Measurements from ENCODE around the gene EXOC3L1. TPM values are rescaled to one million over a fixed set of nuclear protein-coding genes. Genes with fewer than 3 reads are reported as not detected.

Gene EXOC3L1, protein sequence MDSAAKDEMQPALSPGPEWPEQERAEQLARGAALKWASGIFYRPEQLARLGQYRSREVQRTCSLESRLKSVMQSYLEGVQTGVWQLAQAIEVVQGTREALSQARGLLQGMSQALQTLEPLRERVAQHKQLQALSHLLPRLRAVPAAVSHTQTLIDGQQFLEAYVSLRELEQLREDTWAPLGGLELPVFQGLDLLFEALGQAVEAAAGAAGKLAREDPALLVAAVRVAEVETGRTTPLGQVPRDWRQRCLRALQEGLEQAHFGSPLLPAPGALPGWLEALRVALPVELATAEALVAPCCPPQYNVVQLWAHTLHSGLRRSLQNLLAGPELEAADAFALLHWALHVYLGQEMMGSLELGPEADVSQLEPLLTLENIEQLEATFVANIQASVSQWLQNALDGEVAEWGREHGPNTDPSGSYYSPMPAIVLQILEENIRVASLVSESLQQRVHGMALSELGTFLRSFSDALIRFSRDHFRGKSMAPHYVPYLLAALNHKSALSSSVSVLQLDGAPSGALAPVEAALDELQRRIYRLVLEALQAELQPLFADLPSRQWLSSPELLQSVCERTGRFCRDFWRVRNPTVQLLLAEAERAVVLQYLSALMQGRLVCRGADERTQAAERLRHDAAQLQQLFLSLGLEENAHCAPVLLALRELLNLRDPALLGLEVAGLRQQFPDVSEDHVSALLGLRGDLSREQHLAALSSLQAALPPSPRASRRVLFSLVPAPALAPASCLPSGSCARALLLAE
- 0.95 TPM for polyA plus RNA-seq (2013, experiment 1 of 2)
- 0.94 TPM for polyA plus RNA-seq (2013, experiment 2 of 2)

DNA sequence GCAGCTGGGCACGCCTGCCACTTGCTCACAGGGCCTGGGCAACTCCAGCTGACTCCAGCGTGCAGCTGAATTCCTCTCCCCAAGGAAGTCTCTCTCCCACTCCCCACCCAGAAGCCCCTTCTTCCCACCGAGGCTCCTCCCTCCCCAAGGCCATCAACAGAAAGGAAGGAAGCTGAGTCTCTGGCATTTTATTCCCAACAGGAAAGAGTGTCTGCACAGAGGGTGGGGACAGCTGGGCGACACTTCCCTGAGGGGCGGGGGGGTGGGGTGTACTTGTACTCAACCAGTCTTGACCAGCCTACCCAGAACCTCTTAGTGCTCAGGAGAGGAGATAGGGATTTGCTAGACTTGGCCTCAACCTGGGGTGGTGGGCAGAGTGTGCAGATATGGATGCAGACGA, at the start of gene EXOC3L1:
EXOC3L1 (minus strand) TSS at position 96 of the 400 bp plus-strand sequence. CDS start 460 bp downstream, outside the sequence.
- Histone ChIP-seq H2BK5ac (ENCODE audit: low read length) (no peak within 1 kb of the TSS), H3K79me2 (ENCODE audit: control insufficient read depth, insufficient read depth, low read length) (peaks cover 24% of the 10 kb centered on the region), H2BK120ac (ENCODE audit: low read depth, low read length) (no peak within 1 kb of the TSS), H3K18ac (ENCODE audit: low read length) (no peak within 1 kb of the TSS), H3K23ac (ENCODE audit: low read length) (no peak within 1 kb of the TSS), H3K4me1 (ENCODE audit: control insufficient read depth, low read depth, low read length) (peaks cover 3% of the 10 kb centered on the region), H3K9ac (ENCODE audit: low read length) (peak within 1 kb of the TSS; percentile 19), H3K4ac (ENCODE audit: low read depth, low read length) (no peak within 1 kb of the TSS), H3K79me1 (ENCODE audit: low read length) (peaks cover 16% of the 10 kb centered on the region), H2BK15ac (replicated peaks; ENCODE audit: low read depth) (no peak within 1 kb of the TSS), H4K8ac (ENCODE audit: low read depth, low read length) (no peak within 1 kb of the TSS), H3K4me3 (ENCODE audit: low read length) (no peak within 1 kb of the TSS), H3K4me2 (ENCODE audit: low read length) (no peak within 1 kb of the TSS), H3K27ac (ENCODE audit: low read depth, low read length) (no peak within 1 kb of the TSS), H3K56ac (ENCODE audit: low read length) (peak within 1 kb of the TSS; percentile 67), H3K36me3 (ENCODE audit: control insufficient read depth, insufficient read depth, low read length) (peaks cover 6% of the 10 kb centered on the region), H3K27me3 (ENCODE audit: insufficient read depth, low read length, poor library complexity) (no peaks in the 10 kb centered on the region), H2AK5ac (ENCODE audit: low read length) (no peak within 1 kb of the TSS), H4K5ac (ENCODE audit: low read length) (no peak within 1 kb of the TSS)
- peak; percentile 54 for DNase-seq
- WGBS (ENCODE audit: extremely low coverage, insufficient coverage, low lambda C conversion rate): no CpG with 5 or more reads among the region's 6 CpGs

DNA sequence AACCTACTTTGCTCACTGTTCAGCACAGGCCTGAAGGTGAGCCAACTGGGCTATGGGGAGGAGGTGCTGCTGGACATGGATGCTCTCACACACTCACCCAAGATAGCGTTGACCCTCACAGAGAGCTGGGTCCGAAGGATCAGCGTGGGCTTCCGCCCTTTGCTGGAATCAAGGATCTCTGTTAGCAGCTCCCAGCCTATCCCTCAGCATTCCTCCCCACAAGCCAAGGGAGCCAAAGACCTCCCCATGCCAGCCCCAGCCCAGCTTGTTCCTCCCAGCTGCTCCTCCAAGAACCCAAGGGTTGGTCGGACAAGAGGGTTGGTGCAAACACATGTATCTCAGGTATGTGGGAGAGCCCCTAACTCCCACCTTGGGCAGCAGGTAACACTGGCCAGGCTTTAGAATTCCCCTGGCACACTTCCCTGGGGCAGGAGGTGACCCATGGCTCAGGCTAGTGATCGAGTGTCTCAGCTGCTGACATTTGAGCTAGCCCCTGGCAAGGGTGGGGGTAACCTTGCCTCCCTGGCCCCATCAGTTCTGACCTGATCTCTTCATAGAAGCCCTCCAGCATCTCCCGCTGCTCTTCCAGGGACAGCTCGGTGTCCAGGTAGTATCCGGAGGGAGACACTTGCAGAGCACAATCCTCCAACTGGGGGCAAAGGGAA, 49.0 kb upstream of the EXOC3L1 start:
- no peak overlapping the region for H2BK5ac ChIP-seq (ENCODE audit: low read length)
- H3K56ac ChIP-seq (ENCODE audit: low read length): no peak overlapping the region
- H3K4me1 ChIP-seq (ENCODE audit: control insufficient read depth, low read depth, low read length): peaks cover 13% of the 10 kb centered on the region
- no peaks in the 10 kb centered on the region for H3K27me3 ChIP-seq (ENCODE audit: insufficient read depth, low read length, poor library complexity)
- peaks cover 5% of the 10 kb centered on the region for H3K79me1 ChIP-seq (ENCODE audit: low read length)
- no peak overlapping the region for H3K23ac ChIP-seq (ENCODE audit: low read length)
- no peak overlapping the region for H3K18ac ChIP-seq (ENCODE audit: low read length)
- no peak overlapping the region for H4K8ac ChIP-seq (ENCODE audit: low read depth, low read length)
- no peak overlapping the region for H4K5ac ChIP-seq (ENCODE audit: low read length)
- H3K27ac ChIP-seq (ENCODE audit: low read depth, low read length): no peak overlapping the region
- no CpG with 5 or more reads among the region's 9 CpGs for WGBS (ENCODE audit: extremely low coverage, insufficient coverage, low lambda C conversion rate)
- no peak overlapping the region for H3K4me3 ChIP-seq (ENCODE audit: low read length)
- peaks cover 7% of the 10 kb centered on the region for H3K79me2 ChIP-seq (ENCODE audit: control insufficient read depth, insufficient read depth, low read length)
- H2BK120ac ChIP-seq (ENCODE audit: low read depth, low read length): no peak overlapping the region
- H3K4me2 ChIP-seq (ENCODE audit: low read length): no peak overlapping the region
- H3K36me3 ChIP-seq (ENCODE audit: control insufficient read depth, insufficient read depth, low read length): peaks cover 8% of the 10 kb centered on the region
- no peak overlapping the region for H3K9ac ChIP-seq (ENCODE audit: low read length)
- H2BK15ac ChIP-seq (replicated peaks; ENCODE audit: low read depth): no peak overlapping the region
- no peak for DNase-seq
- H3K4ac ChIP-seq (ENCODE audit: low read depth, low read length): no peak overlapping the region
- no peak overlapping the region for H2AK5ac ChIP-seq (ENCODE audit: low read length)

DNA sequence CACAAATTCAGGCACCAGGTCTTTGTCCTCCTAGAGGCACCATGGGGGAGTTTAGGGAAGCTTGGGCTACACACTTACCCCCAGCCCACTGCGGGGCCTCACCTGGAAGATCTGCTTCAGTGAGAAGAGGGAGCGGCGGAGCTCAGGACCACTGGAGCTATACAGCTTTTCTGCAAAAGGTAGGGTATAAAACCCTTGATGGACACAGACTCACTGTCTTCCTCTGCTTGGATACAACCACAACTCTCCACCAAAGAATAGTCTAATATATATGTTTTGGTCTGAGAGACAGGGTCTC, 48.3 kb upstream of the EXOC3L1 start:
- Histone ChIP-seq H2BK5ac (ENCODE audit: low read length) (no peak overlapping the region), H3K4me1 (ENCODE audit: control insufficient read depth, low read depth, low read length) (peaks cover 13% of the 10 kb centered on the region), H3K27ac (ENCODE audit: low read depth, low read length) (no peak overlapping the region), H3K79me2 (ENCODE audit: control insufficient read depth, insufficient read depth, low read length) (peaks cover 7% of the 10 kb centered on the region), H3K56ac (ENCODE audit: low read length) (no peak overlapping the region), H3K18ac (ENCODE audit: low read length) (no peak overlapping the region), H3K4ac (ENCODE audit: low read depth, low read length) (no peak overlapping the region), H2BK120ac (ENCODE audit: low read depth, low read length) (no peak overlapping the region), H3K79me1 (ENCODE audit: low read length) (peaks cover 5% of the 10 kb centered on the region), H2AK5ac (ENCODE audit: low read length) (no peak overlapping the region), H3K36me3 (ENCODE audit: control insufficient read depth, insufficient read depth, low read length) (peaks cover 9% of the 10 kb centered on the region), H2BK15ac (replicated peaks; ENCODE audit: low read depth) (no peak overlapping the region), H3K23ac (ENCODE audit: low read length) (no peak overlapping the region), H4K8ac (ENCODE audit: low read depth, low read length) (no peak overlapping the region), H3K4me3 (ENCODE audit: low read length) (no peak overlapping the region), H3K27me3 (ENCODE audit: insufficient read depth, low read length, poor library complexity) (no peaks in the 10 kb centered on the region), H3K9ac (ENCODE audit: low read length) (no peak overlapping the region), H3K4me2 (ENCODE audit: low read length) (no peak overlapping the region), H4K5ac (ENCODE audit: low read length) (no peak overlapping the region)
- WGBS (ENCODE audit: extremely low coverage, insufficient coverage, low lambda C conversion rate): no CpG with 5 or more reads among the region's 3 CpGs
- DNase-seq: no peak

DNA sequence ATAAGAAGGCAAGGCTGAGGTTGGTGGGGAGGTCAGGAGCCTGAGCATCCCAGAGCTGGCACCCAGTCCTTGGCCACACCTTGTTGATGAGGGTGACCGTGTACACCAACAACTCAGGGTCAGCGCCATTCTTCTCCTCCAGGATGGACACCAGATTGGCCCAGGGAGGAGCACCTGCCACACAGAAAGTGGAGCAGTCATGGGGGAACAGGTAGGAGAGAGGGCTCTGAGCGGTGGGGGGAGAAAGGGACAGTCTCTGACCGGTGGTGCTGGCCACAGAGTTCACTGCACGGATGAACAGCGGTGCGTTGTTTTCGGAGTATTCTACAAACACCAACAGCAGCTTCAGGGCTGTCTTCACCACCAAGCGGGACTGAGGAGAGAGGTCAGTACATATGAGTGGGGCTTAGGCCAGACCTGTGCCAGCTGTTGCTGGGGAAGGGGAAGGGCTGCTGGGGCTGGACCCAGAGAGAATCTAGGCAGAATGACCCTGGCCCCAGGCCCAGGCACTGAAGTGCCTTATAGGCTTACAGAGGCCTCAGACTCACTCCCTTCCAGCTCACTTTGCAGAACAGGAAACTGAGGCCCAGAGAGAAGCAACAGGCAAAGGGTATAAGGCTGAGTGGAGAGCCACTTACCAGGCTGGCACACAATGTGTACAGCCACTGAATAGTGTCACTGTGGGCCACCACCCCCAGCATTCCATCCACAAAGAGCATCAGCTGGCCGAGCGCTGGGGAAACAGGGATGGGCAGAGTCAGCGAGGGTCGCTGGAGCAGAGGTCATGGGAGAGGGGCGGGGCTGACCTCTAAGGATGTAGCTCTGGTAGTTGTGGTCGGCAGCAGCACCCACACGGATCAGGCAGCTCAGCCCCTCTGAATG, 47.7 kb upstream of the EXOC3L1 start:
- H3K4me2 ChIP-seq (ENCODE audit: low read length): no peak overlapping the region
- WGBS (ENCODE audit: extremely low coverage, insufficient coverage, low lambda C conversion rate): no CpG with 5 or more reads among the region's 16 CpGs
- no peak overlapping the region for H3K18ac ChIP-seq (ENCODE audit: low read length)
- H3K79me2 ChIP-seq (ENCODE audit: control insufficient read depth, insufficient read depth, low read length): peaks cover 5% of the 10 kb centered on the region
- H3K4me3 ChIP-seq (ENCODE audit: low read length): no peak overlapping the region
- H2AK5ac ChIP-seq (ENCODE audit: low read length): no peak overlapping the region
- peaks cover 9% of the 10 kb centered on the region for H3K36me3 ChIP-seq (ENCODE audit: control insufficient read depth, insufficient read depth, low read length)
- H3K79me1 ChIP-seq (ENCODE audit: low read length): peaks cover 5% of the 10 kb centered on the region
- DNase-seq: no peak
- H2BK5ac ChIP-seq (ENCODE audit: low read length): no peak overlapping the region
- no peak overlapping the region for H3K27ac ChIP-seq (ENCODE audit: low read depth, low read length)
- no peak overlapping the region for H2BK15ac ChIP-seq (replicated peaks; ENCODE audit: low read depth)
- H3K56ac ChIP-seq (ENCODE audit: low read length): no peak overlapping the region
- H3K9ac ChIP-seq (ENCODE audit: low read length): no peak overlapping the region
- no peak overlapping the region for H4K5ac ChIP-seq (ENCODE audit: low read length)
- H4K8ac ChIP-seq (ENCODE audit: low read depth, low read length): no peak overlapping the region
- H3K27me3 ChIP-seq (ENCODE audit: insufficient read depth, low read length, poor library complexity): no peaks in the 10 kb centered on the region
- H3K23ac ChIP-seq (ENCODE audit: low read length): no peak overlapping the region
- H2BK120ac ChIP-seq (ENCODE audit: low read depth, low read length): no peak overlapping the region
- H3K4me1 ChIP-seq (ENCODE audit: control insufficient read depth, low read depth, low read length): peaks cover 13% of the 10 kb centered on the region
- H3K4ac ChIP-seq (ENCODE audit: low read depth, low read length): no peak overlapping the region

DNA sequence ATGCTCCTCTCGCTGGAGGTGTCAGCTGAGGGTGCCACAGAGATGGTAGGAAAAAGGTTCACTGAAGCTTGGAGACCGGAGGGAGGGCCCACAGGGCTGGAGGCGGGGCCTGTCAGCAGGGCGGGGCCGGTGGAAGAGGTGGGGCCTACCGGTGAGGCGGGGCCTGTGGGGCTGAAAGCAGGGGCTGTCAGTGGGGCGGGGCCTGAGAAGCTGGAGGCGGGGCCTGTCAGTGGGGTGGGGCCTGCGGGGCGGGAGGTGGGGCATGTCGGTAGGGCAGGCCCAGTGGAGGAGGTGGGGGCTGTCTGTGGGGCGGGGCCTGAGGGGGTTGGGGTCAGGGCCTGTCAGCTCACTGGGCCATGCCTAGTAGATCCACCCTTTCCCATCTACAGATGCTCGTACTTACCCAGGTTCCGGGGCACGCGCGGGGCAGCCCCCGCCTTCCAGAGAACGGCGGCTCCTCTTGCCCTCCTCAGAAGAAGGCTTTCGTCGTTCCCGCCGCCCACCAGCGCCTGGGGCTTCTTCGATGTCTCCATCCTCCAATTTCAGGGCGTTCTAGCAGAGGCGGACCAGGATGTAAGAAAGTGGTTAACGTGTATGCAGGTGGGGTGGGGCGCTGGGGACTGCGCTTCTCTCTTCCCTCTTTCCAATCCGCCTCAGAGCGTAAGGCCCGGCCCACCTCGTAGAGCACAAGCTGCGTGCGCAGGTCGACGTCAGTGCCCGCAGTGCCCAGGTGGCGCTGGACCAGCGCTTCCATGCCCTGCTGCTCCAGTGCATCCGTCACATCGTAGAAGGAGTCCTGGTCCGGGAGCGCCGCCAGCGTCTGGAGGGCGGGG, 46.8 kb upstream of the EXOC3L1 start:
- H3K79me2 ChIP-seq (ENCODE audit: control insufficient read depth, insufficient read depth, low read length): no peaks in the 10 kb centered on the region
- H2BK5ac ChIP-seq (ENCODE audit: low read length): no peak overlapping the region
- no peak overlapping the region for H3K18ac ChIP-seq (ENCODE audit: low read length)
- H3K4me2 ChIP-seq (ENCODE audit: low read length): no peak overlapping the region
- peak; percentile 89 for DNase-seq
- no peak overlapping the region for H2BK120ac ChIP-seq (ENCODE audit: low read depth, low read length)
- H3K9ac ChIP-seq (ENCODE audit: low read length): no peak overlapping the region
- no peak overlapping the region for H4K8ac ChIP-seq (ENCODE audit: low read depth, low read length)
- H3K4me1 ChIP-seq (ENCODE audit: control insufficient read depth, low read depth, low read length): peaks cover 11% of the 10 kb centered on the region
- no CpG with 5 or more reads among the region's 50 CpGs for WGBS (ENCODE audit: extremely low coverage, insufficient coverage, low lambda C conversion rate)
- H3K23ac ChIP-seq (ENCODE audit: low read length): no peak overlapping the region
- no peak overlapping the region for H2AK5ac ChIP-seq (ENCODE audit: low read length)
- no peaks in the 10 kb centered on the region for H3K79me1 ChIP-seq (ENCODE audit: low read length)
- H3K56ac ChIP-seq (ENCODE audit: low read length): no peak overlapping the region
- H2BK15ac ChIP-seq (replicated peaks; ENCODE audit: low read depth): no peak overlapping the region
- peaks cover 11% of the 10 kb centered on the region for H3K36me3 ChIP-seq (ENCODE audit: control insufficient read depth, insufficient read depth, low read length)
- H3K4ac ChIP-seq (ENCODE audit: low read depth, low read length): no peak overlapping the region
- H3K27ac ChIP-seq (ENCODE audit: low read depth, low read length): no peak overlapping the region
- no peak overlapping the region for H4K5ac ChIP-seq (ENCODE audit: low read length)
- H3K4me3 ChIP-seq (ENCODE audit: low read length): no peak overlapping the region
- no peaks in the 10 kb centered on the region for H3K27me3 ChIP-seq (ENCODE audit: insufficient read depth, low read length, poor library complexity)

Measured in mesendoderm (in vitro differentiated cells).